A549 (cell line): ENCODE data around the gene LRRC41. TPM values are rescaled to one million over a fixed set of nuclear protein-coding genes. Genes with fewer than 3 reads are reported as not detected.

ENCODE experiments used
- ATAC-seq, 2 experiments: fragments of 200-7000 bp in 1 of 2; fragments of >200 bp in 1 of 2; cut with Nextera tagmentation in 1 of 2; cut with Tn5 transposase in 1 of 2; 3 replicates each; pipeline versions ENCODE4 v1.8.0 to v1.9.1; 2018 to 2020; ENCODE audit warnings: mild to moderate bottlenecking in 1 of 2, moderate library complexity in 1 of 2
- CTCF ChIA-PET: fragments of 300-600 bp; sonication (Branson Sonifier 250); formaldehyde crosslinking; extraction: SDS; loops from one replicate; lab custom pipeline; 2021; ENCODE audit warnings: antibody characterized with exemption, inconsistent platforms; lab: Yijun Ruan, JAX
- POLR2A ChIA-PET: fragments of 350-600 bp; formaldehyde crosslinking; extraction: SDS; loops from one replicate; lab custom pipeline; 2021; ENCODE audit warnings: antibody characterized with exemption, inconsistent platforms; lab: Yijun Ruan, JAX
- DNase-seq, 2 experiments: peaks; one replicate each; pipeline versions ENCODE4 v3.0.0 to v3.0.0-alpha.2; 2011 to 2016; ENCODE audit warnings: low read depth in 1 of 2, low spot score in 1 of 2
- FAIRE-seq: peaks from 2 replicates; lab custom pipeline; 2011; peaks lifted over from hg19 to GRCh38; lab: Jason Lieb, UNC
- H3K27ac ChIP-seq, 2 experiments: fragments of >200 bp; sonication (Bioruptor Twin); formaldehyde crosslinking; 3 replicates each; pipeline ENCODE4 v1.5.1; 2016 to 2017
- H3K4me1 ChIP-seq: fragments of >200 bp; sonication (Bioruptor Twin); formaldehyde crosslinking; 3 replicates; pipeline ENCODE4 v1.6.1; 2016
- H3K4me2 ChIP-seq: fragments of >200 bp; sonication (Bioruptor Twin); formaldehyde crosslinking; 3 replicates; pipeline ENCODE4 v1.6.1; 2016
- H3K4me3 ChIP-seq: fragments of >200 bp; sonication (Bioruptor Twin); formaldehyde crosslinking; 3 replicates; pipeline ENCODE4 v1.5.1; 2016
- H3K9me3 ChIP-seq: fragments of >200 bp; sonication (Bioruptor Twin); formaldehyde crosslinking; 3 replicates; pipeline ENCODE4 v1.6.1; 2016
- CBX8 ChIP-seq: fragments of 200-600 bp; sonication (generic); IDR thresholded peaks from 2 replicates; pipeline ENCODE4 v1.6.1; 2016
- EHF ChIP-seq: fragments of 250-450 bp; sonication (Bioruptor Pico); IDR thresholded peaks from 2 replicates; pipeline ENCODE4 v1.5.0; 2020; ENCODE audit warnings: mild to moderate bottlenecking
- EHMT2 ChIP-seq: fragments of 200-600 bp; sonication (generic); IDR thresholded peaks from 2 replicates; pipeline ENCODE4 v1.6.1; 2016; ENCODE audit warnings: antibody characterized with exemption, low read depth, mild to moderate bottlenecking, moderate library complexity
- ESRRA ChIP-seq: fragments of 150-350 bp; IDR thresholded peaks from 2 replicates; pipeline ENCODE4 v1.6.1; 2014; ENCODE audit warnings: mild to moderate bottlenecking, low read length, borderline replicate concordance
- FOSB ChIP-seq: fragments of 250-450 bp; sonication (Bioruptor Pico); IDR thresholded peaks from 2 replicates; pipeline ENCODE4 v1.5.0; 2020; ENCODE audit warnings: mild to moderate bottlenecking, moderate library complexity
- HDAC2 ChIP-seq: fragments of 200-600 bp; sonication (generic); IDR thresholded peaks from 2 replicates; pipeline ENCODE4 v1.6.1; 2016
- HEYL ChIP-seq: fragments of 250-450 bp; sonication (Bioruptor Pico); IDR thresholded peaks from 2 replicates; pipeline ENCODE4 v1.8.0; 2021; ENCODE audit warnings: mild to moderate bottlenecking, moderate library complexity
- JUNB ChIP-seq: fragments of >200 bp; sonication (Bioruptor Twin); formaldehyde crosslinking; IDR thresholded peaks from 2 replicates; pipeline ENCODE4 v1.6.1; 2016
- MAFK ChIP-seq: fragments of 450-650 bp; IDR thresholded peaks from 2 replicates; pipeline ENCODE4 v1.6.1; 2014; ENCODE audit not compliant: partially characterized antibody
- MYC ChIP-seq: IDR thresholded peaks from 2 replicates; pipeline ENCODE4 v1.6.1; 2012; ENCODE audit warnings: mild to moderate bottlenecking, inconsistent platforms, low read length, improper control_type of control experiment, borderline replicate concordance
- NFE2L2 ChIP-seq: fragments of 150-350 bp; conservative IDR thresholded peaks from 2 replicates; pipeline ENCODE4 v1.6.1; 2014; ENCODE audit warnings: low read length
- NPAS2 ChIP-seq: fragments of 250-450 bp; sonication (Bioruptor Pico); IDR thresholded peaks from 2 replicates; pipeline ENCODE4 v1.8.0; 2022; ENCODE audit warnings: mild to moderate bottlenecking, moderate library complexity, borderline replicate concordance
- NR3C1 ChIP-seq: fragments of >200 bp; sonication (Bioruptor Twin); formaldehyde crosslinking; IDR thresholded peaks from 3 replicates; pipeline ENCODE4 v1.6.1; 2017
- POLR2A ChIP-seq: IDR thresholded peaks from 2 replicates; pipeline ENCODE4 v1.6.1; 2012; ENCODE audit warnings: mild to moderate bottlenecking, low read length
- RFX5 ChIP-seq: fragments of 450-650 bp; IDR thresholded peaks from 2 replicates; pipeline ENCODE4 v1.7.1; 2014; ENCODE audit warnings: antibody characterized with exemption, mild to moderate bottlenecking, moderate library complexity
- RNF2 ChIP-seq: fragments of 200-600 bp; sonication (generic); IDR thresholded peaks from 2 replicates; pipeline ENCODE4 v1.6.1; 2016; ENCODE audit warnings: low read depth, mild to moderate bottlenecking, antibody characterized with exemption, moderate library complexity, borderline replicate concordance
- TFCP2L1 ChIP-seq: fragments of 250-450 bp; sonication (Bioruptor Pico); IDR thresholded peaks from 2 replicates; pipeline ENCODE4 v1.5.0; 2021; ENCODE audit warnings: mild to moderate bottlenecking
- TP53 ChIP-seq: fragments of 250-450 bp; sonication (Bioruptor Pico); IDR thresholded peaks from 2 replicates; pipeline ENCODE4 v1.5.0; 2021; ENCODE audit warnings: mild to moderate bottlenecking, moderate library complexity
- ZC3H11A ChIP-seq: fragments of 450-650 bp; IDR thresholded peaks from 2 replicates; pipeline ENCODE4 v1.6.1; 2014; ENCODE audit warnings: antibody characterized with exemption, mild to moderate bottlenecking
- WGBS: methylation state at CpG from one replicate; pipeline ENCODE4 v1.1.6; 2017; ENCODE audit errors: missing lambda C conversion rate; 5-methylcytosine and 5-hydroxymethylcytosine counted together
- polyA plus RNA-seq, 4 experiments: library from polyadenylated mRNA; depleted of rRNA in 3 of 4; stranded (reverse); fragments of >200 nt; fragmentation: RNase III in 1 of 4; extraction: RNeasy Plus Mini Kit Qiagen cat#74134 plus additional on column Dnase treatment in 1 of 4; gene quantifications; 2 replicates in 3 of 4; 3 replicates in 1 of 4; pipeline ENCODE4 v1.2.3, GENCODE V29; 2011 to 2017
- TF ChIP-seq, protein P1 (sequence below): fragments of 250-450 bp; sonication (Bioruptor Pico); IDR thresholded peaks from 2 replicates; pipeline ENCODE4 v1.5.0; 2020; ENCODE audit warnings: low read depth, mild to moderate bottlenecking, moderate library complexity
- TF ChIP-seq, protein P2 (sequence below): fragments of >200 bp; sonication (Bioruptor Twin); formaldehyde crosslinking; IDR thresholded peaks from 3 replicates; pipeline ENCODE4 v1.6.1; 2016
- TF ChIP-seq, protein P3 (sequence below): IDR thresholded peaks from 2 replicates; pipeline ENCODE4 v1.6.1; 2012
- TF ChIP-seq, protein P4 (sequence below): fragments of 150-350 bp; IDR thresholded peaks from 2 replicates; pipeline ENCODE4 v1.6.1; 2014; ENCODE audit warnings: low read depth, mild to moderate bottlenecking, low read length
- TF ChIP-seq, protein P5 (sequence below): fragments of 250-450 bp; sonication (Bioruptor Pico); IDR thresholded peaks from 2 replicates; pipeline ENCODE4 v1.5.0; 2021; ENCODE audit warnings: mild to moderate bottlenecking, moderate library complexity, borderline replicate concordance
- TF ChIP-seq, protein P6 (sequence below): fragments of >200 bp; sonication (Bioruptor Twin); formaldehyde crosslinking; IDR thresholded peaks from 2 replicates; pipeline ENCODE4 v1.6.1; 2016
- TF ChIP-seq, protein P7 (sequence below): IDR thresholded peaks from 2 replicates; pipeline ENCODE4 v1.6.1; 2012; ENCODE audit warnings: low read depth, borderline replicate concordance

The LRRC41 gene
- polyA plus RNA-seq, 2 of the 4 experiments (the other 2 are of a cell fraction): 28.6 to 33.4 TPM

DNA sequence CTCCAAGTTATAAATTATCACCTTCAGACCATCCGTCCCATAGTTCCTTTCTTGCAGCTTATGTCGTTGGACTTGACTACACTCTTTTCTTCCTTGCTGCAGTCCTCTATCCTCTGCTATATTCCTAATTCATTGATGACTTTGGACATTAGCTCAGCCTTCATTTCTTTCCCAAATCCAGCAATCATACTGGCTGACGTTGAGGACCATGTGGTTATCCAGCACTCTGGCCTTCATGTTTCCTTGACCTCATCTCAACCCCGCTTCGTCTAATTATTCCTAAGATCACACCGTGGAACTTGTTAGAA, 28.4 kb downstream of the LRRC41 start:
- 92% methylated on average over 6 of the region's 6 CpGs for WGBS
- CTCF ChIA-PET: interaction anchor here (1.3 to 2.0 kb wide), 4 partner anchors 9 to 25 kb away, joined by 3 to 6 read pairs (median 4); no protein-coding TSS in a partner anchor
- POLR2A ChIA-PET: no interaction called here
- H3K27ac ChIP-seq: no peak overlapping the region
- H3K4me1 ChIP-seq: no peaks in the 10 kb centered on the region
- no peak overlapping the region for H3K4me2 ChIP-seq
- H3K9me3 ChIP-seq: no peaks in the 10 kb centered on the region
- DNase-seq (no peak), FAIRE-seq (no peak), ATAC-seq (no peak)
- no peak overlapping the region for H3K4me3 ChIP-seq
- TF ChIP-seq TFCP2L1 (no peak), FOSB (CRISPR knock-in tag) (no peak), RNF2 (no peak), ZC3H11A (no peak), NFE2L2 (no peak), JUNB (no peak), CBX8 (no peak), POLR2A (no peak), RFX5 (no peak), MYC (no peak), EHMT2 (no peak), HEYL (CRISPR knock-in tag) (no peak)
- TF ChIP-seq, protein P1, sequence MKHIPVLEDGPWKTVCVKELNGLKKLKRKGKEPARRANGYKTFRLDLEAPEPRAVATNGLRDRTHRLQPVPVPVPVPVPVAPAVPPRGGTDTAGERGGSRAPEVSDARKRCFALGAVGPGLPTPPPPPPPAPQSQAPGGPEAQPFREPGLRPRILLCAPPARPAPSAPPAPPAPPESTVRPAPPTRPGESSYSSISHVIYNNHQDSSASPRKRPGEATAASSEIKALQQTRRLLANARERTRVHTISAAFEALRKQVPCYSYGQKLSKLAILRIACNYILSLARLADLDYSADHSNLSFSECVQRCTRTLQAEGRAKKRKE (CRISPR knock-in tag): no peak
- TF ChIP-seq, protein P2, sequence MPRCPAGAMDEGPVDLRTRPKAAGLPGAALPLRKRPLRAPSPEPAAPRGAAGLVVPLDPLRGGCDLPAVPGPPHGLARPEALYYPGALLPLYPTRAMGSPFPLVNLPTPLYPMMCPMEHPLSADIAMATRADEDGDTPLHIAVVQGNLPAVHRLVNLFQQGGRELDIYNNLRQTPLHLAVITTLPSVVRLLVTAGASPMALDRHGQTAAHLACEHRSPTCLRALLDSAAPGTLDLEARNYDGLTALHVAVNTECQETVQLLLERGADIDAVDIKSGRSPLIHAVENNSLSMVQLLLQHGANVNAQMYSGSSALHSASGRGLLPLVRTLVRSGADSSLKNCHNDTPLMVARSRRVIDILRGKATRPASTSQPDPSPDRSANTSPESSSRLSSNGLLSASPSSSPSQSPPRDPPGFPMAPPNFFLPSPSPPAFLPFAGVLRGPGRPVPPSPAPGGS: no peak
- TF ChIP-seq, protein P3, sequence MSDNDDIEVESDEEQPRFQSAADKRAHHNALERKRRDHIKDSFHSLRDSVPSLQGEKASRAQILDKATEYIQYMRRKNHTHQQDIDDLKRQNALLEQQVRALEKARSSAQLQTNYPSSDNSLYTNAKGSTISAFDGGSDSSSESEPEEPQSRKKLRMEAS: no peak
- TF ChIP-seq, protein P4, sequence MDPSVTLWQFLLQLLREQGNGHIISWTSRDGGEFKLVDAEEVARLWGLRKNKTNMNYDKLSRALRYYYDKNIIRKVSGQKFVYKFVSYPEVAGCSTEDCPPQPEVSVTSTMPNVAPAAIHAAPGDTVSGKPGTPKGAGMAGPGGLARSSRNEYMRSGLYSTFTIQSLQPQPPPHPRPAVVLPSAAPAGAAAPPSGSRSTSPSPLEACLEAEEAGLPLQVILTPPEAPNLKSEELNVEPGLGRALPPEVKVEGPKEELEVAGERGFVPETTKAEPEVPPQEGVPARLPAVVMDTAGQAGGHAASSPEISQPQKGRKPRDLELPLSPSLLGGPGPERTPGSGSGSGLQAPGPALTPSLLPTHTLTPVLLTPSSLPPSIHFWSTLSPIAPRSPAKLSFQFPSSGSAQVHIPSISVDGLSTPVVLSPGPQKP: no peak
- TF ChIP-seq, protein P5, sequence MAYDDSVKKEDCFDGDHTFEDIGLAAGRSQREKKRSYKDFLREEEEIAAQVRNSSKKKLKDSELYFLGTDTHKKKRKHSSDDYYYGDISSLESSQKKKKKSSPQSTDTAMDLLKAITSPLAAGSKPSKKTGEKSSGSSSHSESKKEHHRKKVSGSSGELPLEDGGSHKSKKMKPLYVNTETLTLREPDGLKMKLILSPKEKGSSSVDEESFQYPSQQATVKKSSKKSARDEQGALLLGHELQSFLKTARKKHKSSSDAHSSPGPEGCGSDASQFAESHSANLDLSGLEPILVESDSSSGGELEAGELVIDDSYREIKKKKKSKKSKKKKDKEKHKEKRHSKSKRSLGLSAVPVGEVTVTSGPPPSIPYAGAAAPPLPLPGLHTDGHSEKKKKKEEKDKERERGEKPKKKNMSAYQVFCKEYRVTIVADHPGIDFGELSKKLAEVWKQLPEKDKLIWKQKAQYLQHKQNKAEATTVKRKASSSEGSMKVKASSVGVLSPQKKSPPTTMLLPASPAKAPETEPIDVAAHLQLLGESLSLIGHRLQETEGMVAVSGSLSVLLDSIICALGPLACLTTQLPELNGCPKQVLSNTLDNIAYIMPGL (CRISPR knock-in tag): no peak

DNA sequence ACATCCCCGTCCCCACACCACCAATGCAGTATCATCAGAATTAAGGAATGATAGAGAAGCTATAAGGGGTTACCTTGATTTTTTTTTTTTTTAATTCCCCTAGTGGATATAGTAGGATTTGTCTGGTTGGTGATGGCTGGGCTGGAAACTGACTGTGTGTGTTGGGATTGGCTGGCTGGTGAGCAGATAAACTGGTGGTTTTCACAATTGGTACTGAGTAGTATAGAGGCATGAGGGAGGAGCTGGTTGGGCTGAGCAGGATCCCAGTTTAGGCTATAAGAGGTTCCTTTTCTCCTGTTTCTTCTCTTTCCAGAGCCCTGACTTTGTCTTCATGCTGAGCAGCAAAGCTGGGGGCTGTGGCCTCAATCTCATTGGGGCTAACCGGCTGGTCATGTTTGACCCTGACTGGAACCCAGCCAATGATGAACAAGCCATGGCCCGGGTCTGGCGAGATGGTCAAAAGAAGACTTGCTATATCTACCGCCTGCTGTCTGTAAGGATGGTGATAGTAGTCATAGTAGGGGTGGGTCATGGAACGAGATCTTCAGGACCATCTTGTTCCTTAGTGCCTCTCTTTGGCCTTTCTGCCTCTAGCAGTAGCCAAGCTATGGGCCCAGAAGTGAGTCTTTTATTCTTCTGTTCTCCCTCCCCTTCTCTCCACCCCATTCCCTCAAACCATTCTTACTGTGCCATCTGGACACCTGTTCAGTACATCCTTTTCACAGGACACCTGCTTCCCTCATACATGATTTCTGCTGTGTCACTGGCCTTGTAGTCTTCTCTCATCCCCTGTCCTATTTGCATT, 29.0 kb downstream of the LRRC41 start:
- Histone ChIP-seq H3K9me3 (no peaks in the 10 kb centered on the region), H3K4me1 (no peaks in the 10 kb centered on the region), H3K27ac (no peak overlapping the region), H3K4me3 (no peak overlapping the region), H3K4me2 (no peak overlapping the region)
- DNase-seq: peak in 1 of 2 experiments; percentile 7
- POLR2A ChIA-PET: no interaction called here
- WGBS: 92% methylated on average over 6 of the region's 6 CpGs
- peak; percentile 40 to 66; a peak in 5 of 6 replicates for ATAC-seq
- FAIRE-seq: no peak
- CTCF ChIA-PET: interaction anchor here (0.6 to 2.0 kb wide), 6 partner anchors 9 to 160 kb away, joined by 3 to 6 read pairs (median 4); no protein-coding TSS in a partner anchor
- no peak for TF ChIP-seq TFCP2L1
- TF ChIP-seq HDAC2: no peak
- no peak for TF ChIP-seq TP53
- TF ChIP-seq, protein P3: no peak
- TF ChIP-seq, protein P6, sequence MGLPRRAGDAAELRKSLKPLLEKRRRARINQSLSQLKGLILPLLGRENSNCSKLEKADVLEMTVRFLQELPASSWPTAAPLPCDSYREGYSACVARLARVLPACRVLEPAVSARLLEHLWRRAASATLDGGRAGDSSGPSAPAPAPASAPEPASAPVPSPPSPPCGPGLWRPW: no peak
- TF ChIP-seq ESRRA: no peak
- no peak for TF ChIP-seq NR3C1
- no peak for TF ChIP-seq EHF
- no peak for TF ChIP-seq JUNB
- TF ChIP-seq, protein P7, sequence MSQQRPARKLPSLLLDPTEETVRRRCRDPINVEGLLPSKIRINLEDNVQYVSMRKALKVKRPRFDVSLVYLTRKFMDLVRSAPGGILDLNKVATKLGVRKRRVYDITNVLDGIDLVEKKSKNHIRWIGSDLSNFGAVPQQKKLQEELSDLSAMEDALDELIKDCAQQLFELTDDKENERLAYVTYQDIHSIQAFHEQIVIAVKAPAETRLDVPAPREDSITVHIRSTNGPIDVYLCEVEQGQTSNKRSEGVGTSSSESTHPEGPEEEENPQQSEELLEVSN: no peak
- TF ChIP-seq NPAS2: no peak
- TF ChIP-seq MAFK: no peak
- no peak for TF ChIP-seq CBX8
